ENCODE measurements around the gene DLGAP4.

DNA sequence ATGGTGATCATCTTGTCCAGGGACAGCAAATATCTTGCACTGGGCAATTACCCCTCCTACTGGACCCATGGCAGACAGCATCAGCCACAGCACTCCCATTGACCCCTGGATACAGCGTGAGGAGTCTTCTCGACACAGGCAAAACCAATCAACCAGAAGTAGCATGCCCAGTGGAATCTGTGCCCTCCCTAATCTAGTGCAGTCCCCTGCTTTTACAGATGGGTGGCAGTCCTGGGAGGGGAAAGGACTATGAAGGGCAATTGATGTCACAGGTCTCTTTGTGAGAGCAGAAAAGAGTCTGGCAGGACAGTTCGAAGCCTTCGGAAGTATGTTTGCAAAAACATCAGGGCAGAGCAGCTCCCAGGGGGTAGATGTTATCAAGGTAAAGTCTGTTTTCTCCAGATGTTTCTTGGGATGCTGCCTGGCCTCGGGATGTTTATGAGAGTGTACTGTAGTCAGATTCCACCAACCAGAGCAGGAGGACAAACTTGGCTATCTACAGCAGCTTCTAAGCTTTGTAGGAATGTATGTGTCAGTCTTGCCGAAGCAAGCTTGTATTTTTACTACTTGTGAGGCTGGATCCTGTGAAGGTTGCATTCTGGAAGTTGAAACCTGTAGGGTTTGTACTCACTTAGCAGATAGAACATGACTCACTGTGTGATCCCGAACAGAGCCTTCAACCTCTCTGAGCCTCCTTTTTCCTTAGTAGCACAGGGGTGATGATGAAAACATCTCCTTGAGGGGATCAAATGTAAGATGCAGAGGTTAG, 172.2 kb downstream of the DLGAP4 start:
- no peak for TF ChIP-seq RAD21 (CRISPR knock-in tag; conservative IDR thresholded peaks at IDR 0.05 in 1 of 2, IDR thresholded peaks at IDR 0.05 in 1 of 2)
- no peak for TF ChIP-seq YY1 (IDR thresholded peaks at IDR 0.05; ENCODE audit: borderline replicate concordance in 1 of 3, control insufficient read depth in 1 of 3, extremely low read depth in 1 of 3, insufficient read depth in 3 of 3, insufficient read length in 1 of 3, insufficient replicate concordance in 2 of 3, low read depth in 1 of 3, low read length in 2 of 3)

Measured in K562 (cell line).